ENCODE measurements around the gene NR2C2. TPM values are rescaled to one million over a fixed set of nuclear protein-coding genes. Genes with fewer than 3 reads are reported as not detected.

NR2C2 gene
- total RNA-seq, 4 donors from 2014 or later, result 32.2 to 60.6 (median 47.8) TPM

- Histone ChIP-seq H3K9me3 (no peaks in the 10 kb centered on the region), H3K36me3 (peaks cover 0 to 50% (median 21%) of the 10 kb centered on the region in 4 donors), H3K4me1 (no peaks in the 10 kb centered on the region), H3K27me3 (no peaks in the 10 kb centered on the region), H3K4me3 (no peak overlapping the region), H3K27ac (no peak overlapping the region)
- intact Hi-C loops (cut with DNase I; ENCODE audit: low total_unique reads) (no loop called here), in situ Hi-C loops (cut with MboI; ENCODE audit: low pct_ligation_motif_present in 1 of 4, low pct_unique_long_range_greater_than_20kb in 1 of 4, low sequenced_read_pairs in 3 of 4) (no loop called here)
- no peak for DNase-seq
- no peak for TF ChIP-seq POLR2A (IDR thresholded peaks at IDR 0.05)
- no peak for TF ChIP-seq CTCF (IDR thresholded peaks at IDR 0.05)
- TF ChIP-seq EP300 (IDR thresholded peaks at IDR 0.05; ENCODE audit: low read depth), result no peak
- TF ChIP-seq POLR2AphosphoS5 (IDR thresholded peaks at IDR 0.05), result no peak
- 91% methylated on average over 1 of the region's 1 CpG; no CpG with 5 or more reads in 1 of the 2 donors for WGBS, 2 donors (ENCODE audit: low coverage in 1 of 2)
These were observed 135.9 kb downstream of the NR2C2 start for GRCh38 chr3:15083252-15083651.

GRCh38 chr3:15086263-15086662 lies 138.9 kb downstream of the NR2C2 start:
- 99 to 100% methylated on average over 2 of the region's 2 CpGs for WGBS, 2 donors (ENCODE audit: low coverage in 1 of 2)
- DNase-seq, result no peak
- H3K36me3 ChIP-seq, result peaks cover 0 to 41% (median 20%) of the 10 kb centered on the region in 4 donors
- intact Hi-C loops (cut with DNase I; ENCODE audit: low total_unique reads), result no loop called here
- no peaks in the 10 kb centered on the region for H3K4me1 ChIP-seq
- in situ Hi-C loops (cut with MboI; ENCODE audit: low pct_ligation_motif_present in 1 of 4, low pct_unique_long_range_greater_than_20kb in 1 of 4, low sequenced_read_pairs in 3 of 4), result no loop called here
- no peak for TF ChIP-seq CTCF (IDR thresholded peaks at IDR 0.05)
- no peak for TF ChIP-seq POLR2A (IDR thresholded peaks at IDR 0.05)
- TF ChIP-seq POLR2AphosphoS5 (IDR thresholded peaks at IDR 0.05), result no peak
- TF ChIP-seq EP300 (IDR thresholded peaks at IDR 0.05; ENCODE audit: low read depth), result no peak
- H3K27me3 ChIP-seq, result no peaks in the 10 kb centered on the region
- no peaks in the 10 kb centered on the region for H3K9me3 ChIP-seq
- H3K4me3 ChIP-seq, result no peak overlapping the region
- no peak overlapping the region for H3K27ac ChIP-seq

DNA sequence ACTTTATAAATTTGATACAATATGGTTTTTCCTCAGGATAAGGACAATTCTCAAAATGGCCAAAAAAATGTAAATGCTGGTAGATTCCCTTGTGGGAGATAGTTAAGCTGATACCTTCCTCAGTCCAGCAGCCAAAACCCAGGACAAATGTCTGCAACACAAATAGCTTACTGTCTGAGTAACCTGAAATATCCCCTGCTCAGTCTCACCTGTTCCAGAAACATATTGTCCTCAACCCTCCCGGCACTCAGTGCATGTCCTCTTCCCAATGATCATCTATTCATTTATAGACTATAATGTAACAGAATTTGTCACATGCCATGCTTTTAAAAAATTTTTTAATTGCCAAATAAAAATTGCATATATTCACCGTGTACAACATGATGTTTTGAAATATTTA lies 139.3 kb downstream of the NR2C2 start:
- in situ Hi-C loops (cut with MboI; ENCODE audit: low pct_ligation_motif_present in 1 of 4, low pct_unique_long_range_greater_than_20kb in 1 of 4, low sequenced_read_pairs in 3 of 4) (no loop called here), intact Hi-C loops (cut with DNase I; ENCODE audit: low total_unique reads) (no loop called here)
- WGBS, 2 donors (ENCODE audit: low coverage in 1 of 2), result 87 to 93% methylated on average over 2 of the region's 2 CpGs
- Histone ChIP-seq H3K36me3 (peaks cover 0 to 41% (median 19%) of the 10 kb centered on the region in 4 donors), H3K4me1 (no peaks in the 10 kb centered on the region), H3K27me3 (no peaks in the 10 kb centered on the region), H3K27ac (no peak overlapping the region), H3K4me3 (no peak overlapping the region), H3K9me3 (no peaks in the 10 kb centered on the region)
- DNase-seq, result no peak
- TF ChIP-seq EP300 (IDR thresholded peaks at IDR 0.05; ENCODE audit: low read depth), result no peak
- no peak for TF ChIP-seq POLR2AphosphoS5 (IDR thresholded peaks at IDR 0.05)
- no peak for TF ChIP-seq CTCF (IDR thresholded peaks at IDR 0.05)

DNA sequence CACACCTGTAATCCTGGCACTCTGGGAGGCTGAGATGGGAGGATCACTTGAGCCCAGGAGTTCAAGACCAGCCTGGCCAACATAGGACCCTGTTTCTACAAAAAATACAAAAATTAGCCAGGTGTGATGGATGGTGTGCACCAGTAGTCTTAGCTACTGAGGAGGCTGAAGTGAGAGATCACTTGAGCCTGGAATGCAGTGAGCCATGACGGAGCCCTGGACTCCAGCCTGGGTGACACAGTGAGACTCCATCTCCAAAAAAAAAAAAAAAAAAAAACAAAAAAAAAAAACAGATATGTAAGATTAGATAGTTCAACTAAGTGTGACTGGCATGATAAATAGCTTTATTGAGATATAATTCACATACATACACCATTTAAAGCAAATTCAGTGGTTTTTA lies 141.8 kb downstream of the NR2C2 start:
- H3K27ac ChIP-seq, result no peak overlapping the region
- WGBS, 2 donors (ENCODE audit: low coverage in 1 of 2), result 85% methylated on average over 1 of the region's 1 CpG; no CpG with 5 or more reads in 1 of the 2 donors
- peaks cover 0 to 38% (median 17%) of the 10 kb centered on the region in 4 donors for H3K36me3 ChIP-seq
- no peaks in the 10 kb centered on the region for H3K27me3 ChIP-seq
- in situ Hi-C loops (cut with MboI; ENCODE audit: low pct_ligation_motif_present in 1 of 4, low pct_unique_long_range_greater_than_20kb in 1 of 4, low sequenced_read_pairs in 3 of 4) (no loop called here), intact Hi-C loops (cut with DNase I; ENCODE audit: low total_unique reads) (no loop called here)
- TF ChIP-seq EP300 (IDR thresholded peaks at IDR 0.05; ENCODE audit: low read depth) (no peak), CTCF (IDR thresholded peaks at IDR 0.05) (no peak), POLR2A (IDR thresholded peaks at IDR 0.05) (no peak), POLR2AphosphoS5 (IDR thresholded peaks at IDR 0.05) (no peak)
- H3K4me3 ChIP-seq, result no peak overlapping the region
- H3K4me1 ChIP-seq, result no peaks in the 10 kb centered on the region
- H3K9me3 ChIP-seq, result no peaks in the 10 kb centered on the region
- DNase-seq, result no peak

Measured in transverse colon (tissue), 4 donors.